Left lobe of liver (tissue), 2 donors: ENCODE results near the gene TESPA1. TPM values are rescaled to one million over a fixed set of nuclear protein-coding genes. Genes with fewer than 3 reads are reported as not detected.
"Not testable (repeated sequence)": the region's sequence is repeated elsewhere in the genome, so short reads cannot be mapped to it uniquely, and the experiment has no call there.

Source experiments
- ATAC-seq: fragments of 200-7000 bp; cut with Tn5 transposase; one replicate; pipeline ENCODE4 v1.9.1; 2020; ENCODE audit warnings: mild to moderate bottlenecking, moderate library complexity
- DNase-seq: peaks from one replicate; pipeline ENCODE4 v3.0.0-alpha.2; 2020; ENCODE audit warnings: low spot score
- total RNA-seq: library from RNA; stranded (reverse); gene quantifications from one replicate; pipeline ENCODE4 v1.2.1, GENCODE V29; 2021
- donor health status: DM: no; HTN: no; CAD: no; lungs with moderate emphysema.
- donor health status: DM: no; HTN: yes; CAD: no.

Gene TESPA1
- total RNA-seq, 1 donor from 2014 or later = 0.45 TPM

GRCh38 chr12:54950071-54950727 lies 34.4 kb downstream of the TESPA1 start:
- DNase-seq (no peak), ATAC-seq (no peak)

- DNase-seq (no peak), ATAC-seq (no peak)
Measured at GRCh38 chr12:54949073-54949711, 35.4 kb downstream of the TESPA1 start.

GRCh38 chr12:54948171-54948570 lies 36.4 kb downstream of the TESPA1 start:
- ATAC-seq (no peak), DNase-seq (no peak)

- DNase-seq = no peak
- no peak for ATAC-seq
Measured at GRCh38 chr12:54945082-54945481, 39.5 kb downstream of the TESPA1 start.

GRCh38 chr12:54943292-54943691 lies 41.3 kb downstream of the TESPA1 start:
- ATAC-seq, DNase-seq: not testable (repeated sequence)

- DNase-seq (no peak), ATAC-seq (no peak)
Measured at GRCh38 chr12:54941659-54942058, 42.9 kb downstream of the TESPA1 start.

GRCh38 chr12:54940727-54941315 lies 43.7 kb downstream of the TESPA1 start:
- no peak for DNase-seq
- ATAC-seq = no peak

- ATAC-seq (no peak), DNase-seq (no peak)
Measured at GRCh38 chr12:54937929-54938328, 46.6 kb downstream of the TESPA1 start.

- no peak for DNase-seq
- no peak for ATAC-seq
Measured at GRCh38 chr12:54937376-54937775, 47.2 kb downstream of the TESPA1 start.

- DNase-seq (no peak), ATAC-seq (no peak)
Measured at GRCh38 chr12:54936736-54937135, 47.8 kb downstream of the TESPA1 start.

- no peak for DNase-seq
- peak; percentile 66 for ATAC-seq
Measured at GRCh38 chr12:54935235-54935951, 49.2 kb downstream of the TESPA1 start.

GRCh38 chr12:54934419-54934818 lies 50.1 kb downstream of the TESPA1 start:
- no peak for ATAC-seq
- DNase-seq = no peak

- DNase-seq (no peak), ATAC-seq (no peak)
Measured at GRCh38 chr12:54933376-54933775, 51.2 kb downstream of the TESPA1 start.

GRCh38 chr12:54932691-54933090 lies 51.9 kb downstream of the TESPA1 start:
- ATAC-seq = no peak
- DNase-seq = no peak

GRCh38 chr12:54932038-54932437 lies 52.5 kb downstream of the TESPA1 start:
- ATAC-seq = no peak
- DNase-seq = no peak

GRCh38 chr12:54929998-54930397 lies 54.6 kb downstream of the TESPA1 start:
- ATAC-seq = no peak
- no peak for DNase-seq

- ATAC-seq = no peak
Measured at GRCh38 chr12:54926246-54926645, 58.3 kb downstream of the TESPA1 start.

GRCh38 chr12:54924972-54925707 lies 59.4 kb downstream of the TESPA1 start:
- ATAC-seq = no peak
- no peak for DNase-seq

More at GRCh38 chr12:54926246-54926645, 58.3 kb downstream of the TESPA1 start:
- DNase-seq = no peak

- DNase-seq (no peak), ATAC-seq (no peak)
Measured at GRCh38 chr12:54917001-54917488, 67.5 kb downstream of the TESPA1 start.
